ENCODE data around the gene NSMCE3. TPM values are rescaled to one million over a fixed set of nuclear protein-coding genes. Genes with fewer than 3 reads are reported as not detected.

Gene NSMCE3
- total and polyA plus RNA-seq, 2 donors from 2014 or later: 6.3 to 6.5 TPM

DNA sequence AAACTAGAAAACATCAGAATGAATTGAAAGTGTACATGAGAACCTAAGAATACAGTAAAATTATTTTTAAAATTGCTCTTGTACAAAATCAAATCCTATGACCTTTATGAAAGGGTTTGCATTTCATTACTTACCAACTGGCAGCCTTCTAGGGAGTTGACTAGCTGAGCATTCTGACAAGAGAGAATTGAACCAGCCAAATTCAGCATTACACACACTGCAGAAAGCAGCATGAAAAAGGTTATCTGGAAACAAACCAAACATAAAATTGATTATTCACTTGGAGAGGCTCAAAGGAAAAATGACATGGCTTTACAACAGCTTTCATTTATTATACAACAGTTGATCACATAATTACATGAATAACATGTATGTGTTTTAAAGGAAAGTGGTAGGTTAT is 17.4 kb downstream of the NSMCE3 start:
- Histone ChIP-seq H3K4me3 (ENCODE audit: low read length in 3 of 3) (no peak overlapping the region), H3K27ac (ENCODE audit: low read depth in 2 of 2, low read length in 2 of 2) (no peak overlapping the region), H3K9ac (ENCODE audit: low read length in 3 of 3) (no peak overlapping the region), H3K4me1 (ENCODE audit: control insufficient read depth in 2 of 3, insufficient read depth in 2 of 3, low read depth in 1 of 3, low read length in 3 of 3) (no peaks in the 10 kb centered on the region), H3K9me3 (ENCODE audit: control insufficient read depth in 2 of 3, insufficient read depth in 1 of 3, low read length in 3 of 3) (peaks cover 0 to 4% (median 0%) of the 10 kb centered on the region in 3 donors), H3K27me3 (ENCODE audit: control insufficient read depth, insufficient read depth, low read length) (no peaks in the 10 kb centered on the region), H3K36me3 (ENCODE audit: control insufficient read depth in 2 of 3, insufficient read depth in 3 of 3, low read length in 3 of 3) (no peaks in the 10 kb centered on the region)
- intact Hi-C loops (cut with DNase I): no loop called here
- FAIRE-seq: no peak
- no peak for DNase-seq
- TF ChIP-seq, protein P1, sequence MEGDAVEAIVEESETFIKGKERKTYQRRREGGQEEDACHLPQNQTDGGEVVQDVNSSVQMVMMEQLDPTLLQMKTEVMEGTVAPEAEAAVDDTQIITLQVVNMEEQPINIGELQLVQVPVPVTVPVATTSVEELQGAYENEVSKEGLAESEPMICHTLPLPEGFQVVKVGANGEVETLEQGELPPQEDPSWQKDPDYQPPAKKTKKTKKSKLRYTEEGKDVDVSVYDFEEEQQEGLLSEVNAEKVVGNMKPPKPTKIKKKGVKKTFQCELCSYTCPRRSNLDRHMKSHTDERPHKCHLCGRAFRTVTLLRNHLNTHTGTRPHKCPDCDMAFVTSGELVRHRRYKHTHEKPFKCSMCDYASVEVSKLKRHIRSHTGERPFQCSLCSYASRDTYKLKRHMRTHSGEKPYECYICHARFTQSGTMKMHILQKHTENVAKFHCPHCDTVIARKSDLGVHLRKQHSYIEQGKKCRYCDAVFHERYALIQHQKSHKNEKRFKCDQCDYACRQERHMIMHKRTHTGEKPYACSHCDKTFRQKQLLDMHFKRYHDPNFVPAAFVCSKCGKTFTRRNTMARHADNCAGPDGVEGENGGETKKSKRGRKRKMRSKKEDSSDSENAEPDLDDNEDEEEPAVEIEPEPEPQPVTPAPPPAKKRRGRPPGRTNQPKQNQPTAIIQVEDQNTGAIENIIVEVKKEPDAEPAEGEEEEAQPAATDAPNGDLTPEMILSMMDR (IDR thresholded peaks at IDR 0.05; ENCODE audit: borderline replicate concordance, extremely low read depth, insufficient read depth): no peak

DNA sequence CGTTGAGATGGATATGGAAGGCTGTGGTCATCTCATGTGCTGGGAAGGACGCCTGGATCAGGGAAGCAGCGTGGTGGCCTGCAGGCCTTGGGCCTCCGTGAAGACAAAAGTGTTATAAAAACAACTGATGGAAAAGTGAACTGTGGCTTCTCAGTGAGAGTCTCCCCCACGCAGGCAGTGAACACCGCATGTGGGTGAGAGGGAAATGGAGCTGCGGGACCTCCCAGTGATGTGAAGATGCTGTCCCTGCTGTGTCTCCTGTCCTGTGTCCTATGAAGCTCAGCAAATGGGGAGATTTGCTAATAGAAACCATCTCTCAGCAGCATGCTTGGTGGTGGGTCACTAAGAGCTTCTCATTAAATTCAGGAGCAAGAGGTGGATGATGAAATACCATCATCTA is 25.1 kb downstream of the NSMCE3 start:
- Histone ChIP-seq H3K36me3 (ENCODE audit: control insufficient read depth in 2 of 3, insufficient read depth in 3 of 3, low read length in 3 of 3) (no peaks in the 10 kb centered on the region), H3K4me3 (ENCODE audit: low read length in 3 of 3) (no peak overlapping the region), H3K27me3 (ENCODE audit: control insufficient read depth, insufficient read depth, low read length) (no peaks in the 10 kb centered on the region), H3K9me3 (ENCODE audit: control insufficient read depth in 2 of 3, insufficient read depth in 1 of 3, low read length in 3 of 3) (no peaks in the 10 kb centered on the region), H3K4me1 (ENCODE audit: control insufficient read depth in 2 of 3, insufficient read depth in 2 of 3, low read depth in 1 of 3, low read length in 3 of 3) (no peaks in the 10 kb centered on the region), H3K27ac (ENCODE audit: low read depth in 2 of 2, low read length in 2 of 2) (no peak overlapping the region), H3K9ac (ENCODE audit: low read length in 3 of 3) (no peak overlapping the region)
- DNase-seq (no peak), FAIRE-seq (no peak)
- intact Hi-C loops (cut with DNase I): no loop called here
- TF ChIP-seq, protein P1 (IDR thresholded peaks at IDR 0.05; ENCODE audit: borderline replicate concordance, extremely low read depth, insufficient read depth): no peak

DNA sequence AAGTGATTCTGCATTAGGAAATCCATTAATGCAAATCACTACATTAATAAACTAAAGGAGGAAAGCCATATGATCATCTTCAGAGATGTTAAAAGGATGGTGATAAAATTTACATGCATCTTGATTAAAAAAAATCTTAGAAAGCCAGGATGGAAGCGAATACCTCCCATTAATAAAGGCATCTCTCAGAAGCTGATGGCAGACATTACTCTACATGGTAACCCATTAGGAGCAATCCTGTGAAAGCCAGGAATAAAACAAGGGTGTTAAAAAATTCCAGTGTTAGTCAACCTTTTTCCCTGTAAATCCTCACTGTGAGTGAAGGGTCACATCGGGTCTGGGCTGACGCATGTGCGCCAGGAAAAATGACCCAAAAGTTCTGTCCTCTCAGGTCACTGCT is 25.5 kb downstream of the NSMCE3 start:
- Histone ChIP-seq H3K27me3 (ENCODE audit: control insufficient read depth, insufficient read depth, low read length) (no peaks in the 10 kb centered on the region), H3K36me3 (ENCODE audit: control insufficient read depth in 2 of 3, insufficient read depth in 3 of 3, low read length in 3 of 3) (no peaks in the 10 kb centered on the region), H3K4me1 (ENCODE audit: control insufficient read depth in 2 of 3, insufficient read depth in 2 of 3, low read depth in 1 of 3, low read length in 3 of 3) (no peaks in the 10 kb centered on the region), H3K9ac (ENCODE audit: low read length in 3 of 3) (no peak overlapping the region), H3K4me3 (ENCODE audit: low read length in 3 of 3) (no peak overlapping the region), H3K9me3 (ENCODE audit: control insufficient read depth in 2 of 3, insufficient read depth in 1 of 3, low read length in 3 of 3) (no peaks in the 10 kb centered on the region), H3K27ac (ENCODE audit: low read depth in 2 of 2, low read length in 2 of 2) (no peak overlapping the region)
- FAIRE-seq: no peak
- TF ChIP-seq, protein P1 (IDR thresholded peaks at IDR 0.05; ENCODE audit: borderline replicate concordance, extremely low read depth, insufficient read depth): no peak
- no peak for DNase-seq
- intact Hi-C loops (cut with DNase I): no loop called here

All from kidney (tissue), 14 donors.